Natural killer cell treated with Interleukin-12 subunit alpha and Interleukin-12 subunit beta and Interleukin-15 and Interleukin-18, amount 100 ng/mL, for 72 hours (primary cell): Measurements from ENCODE around the gene BHLHA15. TPM values are rescaled to one million over a fixed set of nuclear protein-coding genes. Genes with fewer than 3 reads are reported as not detected.
"Not testable (repeated sequence)": the region's sequence is repeated elsewhere in the genome, so short reads cannot be mapped to it uniquely, and the experiment has no call there.

ENCODE experiments used
- ATAC-seq, 2 donors: fragments of 150-1000 bp; cut with Tn5 transposase in 1 of 2; sonication (Bioruptor Pico), chemical (Tn5 transposase) in 1 of 2; 2 replicates each; pipeline ENCODE4 v1.10.0; 2021
- DNase-seq: peaks from one replicate; pipeline ENCODE4 v3.0.0; 2022; ENCODE audit warnings: low spot score
- H3K27ac Mint-ChIP-seq, 2 donors: 1 replicate in 1 of 2; 2 replicates in 1 of 2; pipeline ENCODE4 v1.8.0; 2022; ENCODE audit warnings: mixed read lengths in 2 of 2, mild to moderate bottlenecking in 1 of 2, moderate library complexity in 1 of 2
- H3K27me3 Mint-ChIP-seq, 2 donors: 1 replicate in 1 of 2; 2 replicates in 1 of 2; pipeline ENCODE4 v1.8.0; 2022; ENCODE audit warnings: mixed read lengths in 2 of 2
- H3K36me3 Mint-ChIP-seq: one replicate; pipeline ENCODE4 v1.8.0; 2022; ENCODE audit warnings: mixed read lengths
- H3K4me1 Mint-ChIP-seq, 2 donors: 1 replicate in 1 of 2; 2 replicates in 1 of 2; pipeline ENCODE4 v1.8.0; 2022; ENCODE audit warnings: low read depth in 2 of 2, mixed read lengths in 2 of 2, mild to moderate bottlenecking in 1 of 2
- H3K4me3 Mint-ChIP-seq: one replicate; pipeline ENCODE4 v1.8.0; 2022; ENCODE audit warnings: mixed read lengths
- H3K9me3 Mint-ChIP-seq: 2 replicates; pipeline ENCODE4 v1.8.0; 2022; ENCODE audit warnings: mixed read lengths
- total RNA-seq, 2 donors: library from RNA; stranded (reverse); gene quantifications; one replicate each; pipeline ENCODE4 v1.2.3, GENCODE V29; 2022

BHLHA15 gene
- total RNA-seq, 2 donors from 2014 or later: 1.8 to 2.4 TPM

- ATAC-seq: no peak
- Mint-ChIP-seq H3K4me1 (no peaks in the 10 kb centered on the region), H3K27me3 (no peaks in the 10 kb centered on the region), H3K9me3 (no peaks in the 10 kb centered on the region), H3K4me3 (no peak overlapping the region), H3K27ac (no peak overlapping the region), H3K36me3 (peaks cover 5% of the 10 kb centered on the region)
- DNase-seq: no peak
Measured at GRCh38 chr7:98210513-98211220, 572 bp upstream of the BHLHA15 start.

DNA sequence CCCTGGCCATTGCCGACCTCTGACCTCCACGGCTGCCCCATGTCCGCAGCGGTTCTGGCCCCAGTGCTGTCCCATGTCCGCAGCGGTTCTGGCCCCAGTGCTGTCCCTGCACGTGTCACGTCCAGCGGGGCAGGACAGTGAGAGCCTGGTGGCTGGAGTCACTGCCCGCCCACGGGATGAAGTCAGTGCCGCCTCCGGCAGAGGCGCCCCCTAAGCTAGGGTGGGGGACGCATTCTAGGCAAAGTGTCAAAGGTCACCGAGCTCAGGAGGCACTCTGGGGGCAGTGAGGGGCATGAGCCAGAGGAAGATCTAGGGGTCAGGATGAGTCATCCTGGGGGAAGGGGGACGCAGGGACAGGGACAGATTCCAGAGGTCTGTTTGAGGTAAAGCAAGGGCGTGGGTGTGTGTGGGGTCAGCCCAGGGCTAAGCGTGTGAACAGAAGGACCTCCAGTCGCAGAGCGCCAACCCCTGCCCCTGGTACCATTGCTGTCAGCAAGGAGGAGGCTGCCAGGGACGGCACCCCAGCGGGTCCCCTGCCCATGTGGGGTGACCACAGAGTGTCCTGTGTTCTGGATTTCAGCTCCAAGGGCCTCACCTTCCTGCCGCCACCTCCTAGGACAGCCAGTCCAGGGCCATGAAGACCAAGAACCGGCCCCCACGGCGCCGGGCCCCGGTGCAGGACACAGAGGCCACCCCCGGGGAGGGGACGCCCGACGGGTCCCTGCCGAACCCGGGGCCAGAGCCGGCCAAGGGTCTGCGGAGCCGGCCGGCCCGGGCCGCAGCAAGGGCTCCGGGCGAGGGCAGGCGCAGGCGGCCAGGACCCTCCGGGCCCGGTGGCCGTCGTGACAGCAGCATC lies 665 bp downstream of the BHLHA15 start:
- H3K9me3 Mint-ChIP-seq: no peaks in the 10 kb centered on the region
- peak overlapping the region in 1 of 2 donors; percentile 39 for H3K27ac Mint-ChIP-seq
- ATAC-seq (no peak), DNase-seq (no peak)
- no peaks in the 10 kb centered on the region for H3K36me3 Mint-ChIP-seq
- H3K4me3 Mint-ChIP-seq: peak overlapping the region; percentile 51
- H3K4me1 Mint-ChIP-seq: no peaks in the 10 kb centered on the region
- no peaks in the 10 kb centered on the region for H3K27me3 Mint-ChIP-seq

DNA sequence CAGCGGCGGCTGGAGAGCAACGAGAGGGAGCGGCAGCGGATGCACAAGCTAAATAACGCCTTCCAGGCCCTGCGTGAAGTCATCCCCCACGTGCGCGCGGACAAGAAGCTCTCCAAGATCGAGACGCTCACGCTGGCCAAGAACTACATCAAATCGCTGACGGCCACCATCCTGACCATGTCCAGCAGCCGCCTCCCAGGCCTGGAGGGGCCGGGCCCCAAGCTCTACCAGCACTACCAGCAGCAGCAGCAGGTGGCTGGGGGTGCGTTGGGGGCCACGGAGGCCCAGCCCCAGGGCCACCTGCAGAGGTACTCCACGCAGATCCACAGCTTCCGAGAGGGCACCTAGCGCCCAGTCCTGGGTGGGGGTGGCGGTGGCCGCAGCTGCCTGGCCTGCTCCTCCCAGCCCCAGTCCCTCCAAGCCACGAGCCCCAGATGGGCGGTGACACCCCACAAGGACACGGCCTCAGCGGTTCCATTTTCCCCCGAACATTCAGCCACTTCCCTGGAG lies 1.3 kb downstream of the BHLHA15 start:
- Mint-ChIP-seq H3K4me3 (no peak overlapping the region), H3K9me3 (no peaks in the 10 kb centered on the region), H3K27me3 (no peaks in the 10 kb centered on the region), H3K4me1 (no peaks in the 10 kb centered on the region), H3K27ac (no peak overlapping the region), H3K36me3 (no peaks in the 10 kb centered on the region)
- DNase-seq (no peak), ATAC-seq (no peak)

DNA sequence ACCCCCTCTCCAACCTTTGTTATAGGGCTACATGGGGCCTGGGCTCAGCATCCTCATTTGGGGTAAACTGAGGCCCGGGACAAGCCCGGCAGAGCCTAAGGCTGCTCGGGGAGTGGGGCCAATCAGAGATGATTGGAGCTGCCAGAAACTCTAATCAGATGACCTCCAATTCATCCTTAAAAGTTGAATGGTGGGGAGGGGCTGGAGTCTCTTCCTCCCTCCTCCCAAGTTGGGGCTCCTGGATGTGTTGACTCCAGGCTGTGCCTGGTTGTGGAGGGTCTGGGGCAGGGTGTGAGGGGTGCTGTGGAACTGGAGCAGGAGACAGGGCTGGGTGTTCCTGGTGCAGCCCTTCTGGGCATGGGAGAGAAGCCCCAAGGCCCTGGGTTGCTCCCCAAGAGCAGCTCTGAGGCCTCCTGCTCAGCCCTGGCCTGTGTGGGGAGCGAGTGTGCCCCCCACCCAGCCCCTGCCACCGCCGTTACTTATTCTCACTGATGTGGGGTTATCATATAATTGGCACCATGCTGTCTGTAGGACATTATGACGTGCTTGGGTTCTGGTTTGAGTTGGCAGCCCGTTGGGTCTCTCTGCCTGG lies 2.2 kb downstream of the BHLHA15 start:
- DNase-seq: no peak
- Mint-ChIP-seq H3K4me1 (peaks cover 3 to 4% of the 10 kb centered on the region in 2 donors), H3K27me3 (no peaks in the 10 kb centered on the region), H3K4me3 (no peak overlapping the region), H3K9me3 (no peaks in the 10 kb centered on the region), H3K27ac (no peak overlapping the region), H3K36me3 (no peaks in the 10 kb centered on the region)
- no peak for ATAC-seq

GRCh38 chr7:98213888-98214810 lies 2.9 kb downstream of the BHLHA15 start:
- Mint-ChIP-seq H3K27ac (no peak overlapping the region), H3K36me3 (no peaks in the 10 kb centered on the region), H3K4me1 (peaks cover 8 to 11% of the 10 kb centered on the region in 2 donors), H3K9me3 (no peaks in the 10 kb centered on the region), H3K27me3 (no peaks in the 10 kb centered on the region), H3K4me3 (no peak overlapping the region)
- no peak for ATAC-seq
- DNase-seq: no peak

GRCh38 chr7:98214811-98215321 lies 3.6 kb downstream of the BHLHA15 start:
- no peak overlapping the region for H3K4me3 Mint-ChIP-seq
- ATAC-seq: no peak
- peaks cover 11 to 14% of the 10 kb centered on the region in 2 donors for H3K4me1 Mint-ChIP-seq
- H3K36me3 Mint-ChIP-seq: no peaks in the 10 kb centered on the region
- H3K27ac Mint-ChIP-seq: no peak overlapping the region
- no peaks in the 10 kb centered on the region for H3K27me3 Mint-ChIP-seq
- DNase-seq: no peak
- no peaks in the 10 kb centered on the region for H3K9me3 Mint-ChIP-seq

- no peak for DNase-seq
- Mint-ChIP-seq H3K27ac (no peak overlapping the region), H3K4me1 (peaks cover 11 to 14% of the 10 kb centered on the region in 2 donors), H3K9me3 (no peaks in the 10 kb centered on the region), H3K4me3 (no peak overlapping the region), H3K36me3 (no peaks in the 10 kb centered on the region), H3K27me3 (no peaks in the 10 kb centered on the region)
- ATAC-seq: no peak
Measured at GRCh38 chr7:98215561-98216495, 4.6 kb downstream of the BHLHA15 start.

GRCh38 chr7:98216941-98217622 lies 5.8 kb downstream of the BHLHA15 start:
- DNase-seq: no peak
- H3K9me3 Mint-ChIP-seq: no peaks in the 10 kb centered on the region
- no peaks in the 10 kb centered on the region for H3K36me3 Mint-ChIP-seq
- H3K27me3 Mint-ChIP-seq: no peaks in the 10 kb centered on the region
- peak in 1 of 2 donors; percentile 10 for ATAC-seq
- no peak overlapping the region for H3K27ac Mint-ChIP-seq
- peaks cover 11 to 14% of the 10 kb centered on the region in 2 donors for H3K4me1 Mint-ChIP-seq
- H3K4me3 Mint-ChIP-seq: no peak overlapping the region

- Mint-ChIP-seq H3K4me1 (peaks cover 11 to 14% of the 10 kb centered on the region in 2 donors), H3K4me3 (no peak overlapping the region), H3K27me3 (no peaks in the 10 kb centered on the region), H3K36me3 (no peaks in the 10 kb centered on the region), H3K9me3 (no peaks in the 10 kb centered on the region), H3K27ac (peak overlapping the region in 1 of 2 donors; percentile 16)
- ATAC-seq (no peak), DNase-seq (peak; percentile 58)
Measured at GRCh38 chr7:98217623-98218582, 6.7 kb downstream of the BHLHA15 start.

- H3K9me3 Mint-ChIP-seq, H3K27me3 Mint-ChIP-seq, ATAC-seq, H3K36me3 Mint-ChIP-seq, H3K4me3 Mint-ChIP-seq: not testable (repeated sequence)
- peaks cover 11 to 14% of the 10 kb centered on the region in 2 donors for H3K4me1 Mint-ChIP-seq
- H3K27ac Mint-ChIP-seq: peak overlapping the region in 1 of 2 donors; percentile 16
- DNase-seq: peak; percentile 10
Measured at GRCh38 chr7:98219382-98219781, 8.1 kb downstream of the BHLHA15 start.
